Endodermal cell (in vitro differentiated cells): ENCODE results near the gene GALNT9. TPM values are rescaled to one million over a fixed set of nuclear protein-coding genes. Genes with fewer than 3 reads are reported as not detected.

Source experiments
- DNase-seq: peaks from one replicate; pipeline ENCODE4 v3.0.0-alpha.2; 2017
- H3K27ac ChIP-seq: 2 replicates; pipeline ENCODE4 v1.5.1; 2013; ENCODE audit warnings: mild to moderate bottlenecking, low read depth, low read length, moderate library complexity
- H3K27me3 ChIP-seq: 2 replicates; pipeline ENCODE4 v1.6.1; 2013; ENCODE audit warnings: mild to moderate bottlenecking, low read length, moderate library complexity; ENCODE audit not compliant: insufficient read depth, control insufficient read depth, poor library complexity, severe bottlenecking
- H3K36me3 ChIP-seq: 2 replicates; pipeline ENCODE4 v1.7.0; 2013; ENCODE audit warnings: mild to moderate bottlenecking, low read length, moderate library complexity; ENCODE audit not compliant: control insufficient read depth, insufficient read depth
- H3K4me1 ChIP-seq: one replicate; pipeline ENCODE4 v1.7.0; 2013; ENCODE audit warnings: low read length; ENCODE audit not compliant: control insufficient read depth, insufficient read depth
- H3K4me3 ChIP-seq: 2 replicates; pipeline ENCODE4 v1.5.1; 2013; ENCODE audit warnings: mild to moderate bottlenecking, low read length, moderate library complexity
- H3K9ac ChIP-seq: 2 replicates; pipeline ENCODE4 v1.6.1; 2013; ENCODE audit warnings: mild to moderate bottlenecking, low read length, moderate library complexity; ENCODE audit not compliant: poor library complexity, severe bottlenecking; ENCODE audit errors: extremely low read depth
- H3K9me3 ChIP-seq: 2 replicates; pipeline ENCODE4 v1.6.1; 2013; ENCODE audit warnings: mild to moderate bottlenecking, low read length, moderate library complexity; ENCODE audit not compliant: control insufficient read depth
- H3K27ac Mint-ChIP-seq: 2 replicates; pipeline ENCODE4 v1.8.0; 2020; ENCODE audit warnings: mixed read lengths
- H3K27me3 Mint-ChIP-seq: 2 replicates; pipeline ENCODE4 v1.8.0; 2021; ENCODE audit warnings: mild to moderate bottlenecking, mixed read lengths; ENCODE audit not compliant: insufficient read depth
- H3K36me3 Mint-ChIP-seq: 2 replicates; pipeline ENCODE4 v1.8.0; 2020; ENCODE audit warnings: low read depth, mixed read lengths
- H3K4me1 Mint-ChIP-seq: 2 replicates; pipeline ENCODE4 v1.8.0; 2020; ENCODE audit warnings: mixed read lengths
- H3K4me3 Mint-ChIP-seq: 2 replicates; pipeline ENCODE4 v1.8.0; 2020; ENCODE audit warnings: mild to moderate bottlenecking, moderate library complexity, mixed read lengths
- H3K9me3 Mint-ChIP-seq: 2 replicates; pipeline ENCODE4 v1.8.0; 2020; ENCODE audit warnings: mild to moderate bottlenecking, mixed read lengths
- CTCF ChIP-seq: fragments of 200-600 bp; sonication (generic); conservative IDR thresholded peaks from 2 replicates; pipeline ENCODE4 v1.5.0; 2021; ENCODE audit warnings: antibody characterized with exemption, mild to moderate bottlenecking
- WGBS, 2 experiments: methylation state at CpG; one replicate each; pipeline versions ENCODE4 v1.1.5 to v1.1.7; 2013; ENCODE audit warnings: missing lambda C conversion rate in 2 of 2, mixed read lengths in 1 of 2; ENCODE audit not compliant: insufficient coverage in 1 of 2, insufficient read length in 1 of 2; 5-methylcytosine and 5-hydroxymethylcytosine counted together
- total RNA-seq, 2 donors: library from RNA; stranded (reverse); fragmentation: NEBNext Ultra II Directional in 1 of 2; extraction: Animal tissue kit (Norgen Biotek cat#: 25700) in 1 of 2; gene quantifications; 2 replicates in 1 of 2; 3 replicates in 1 of 2; pipeline ENCODE4 v1.2.1, GENCODE V29; 2021

The GALNT9 gene
- total RNA-seq, 2 donors from 2014 or later = 0.13 TPM; not detected in 1

- DNase-seq = no peak
- Mint-ChIP-seq H3K9me3 (peaks cover 2% of the 10 kb centered on the region), H3K36me3 (no peaks in the 10 kb centered on the region), H3K27me3 (peaks cover 22% of the 10 kb centered on the region), H3K4me3 (no peak overlapping the region), H3K27ac (no peak overlapping the region), H3K4me1 (no peaks in the 10 kb centered on the region)
- Histone ChIP-seq H3K27ac (no peak overlapping the region), H3K4me3 (no peak overlapping the region), H3K4me1 (no peaks in the 10 kb centered on the region), H3K27me3 (no peaks in the 10 kb centered on the region), H3K36me3 (no peaks in the 10 kb centered on the region), H3K9ac (no peak overlapping the region), H3K9me3 (no peaks in the 10 kb centered on the region)
- no peak for TF ChIP-seq CTCF
- WGBS, 2 experiments = 89% methylated on average over 4 of the region's 7 CpGs; no CpG with 5 or more reads in 1 of the 2 experiments
These were observed 165.0 kb downstream of the GALNT9 start for GRCh38 chr12:132164426-132164825.

DNA sequence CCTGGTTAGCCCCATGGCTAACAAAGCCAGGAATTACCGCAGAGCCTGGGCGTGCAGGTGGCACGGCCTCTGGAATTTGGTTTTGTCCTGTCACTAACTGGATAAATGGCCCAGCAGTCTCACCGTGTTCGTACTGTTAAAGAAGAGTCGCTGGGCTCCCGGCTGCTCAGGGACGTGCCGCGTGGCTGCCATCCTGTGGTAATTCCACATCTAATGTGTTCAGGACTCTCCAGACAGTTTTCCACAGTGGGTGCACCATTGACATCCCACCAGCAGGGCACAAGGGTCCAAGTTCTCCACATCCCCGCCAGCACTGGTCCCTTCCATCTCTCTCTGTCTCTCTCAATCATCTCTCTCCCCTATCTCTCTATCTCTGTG lies 165.5 kb downstream of the GALNT9 start:
- Histone ChIP-seq H3K4me3 (no peak overlapping the region), H3K27me3 (no peaks in the 10 kb centered on the region), H3K4me1 (no peaks in the 10 kb centered on the region), H3K9me3 (no peaks in the 10 kb centered on the region), H3K27ac (no peak overlapping the region), H3K36me3 (no peaks in the 10 kb centered on the region), H3K9ac (no peak overlapping the region)
- H3K4me3 Mint-ChIP-seq = no peak overlapping the region
- no peaks in the 10 kb centered on the region for H3K36me3 Mint-ChIP-seq
- H3K27me3 Mint-ChIP-seq = peaks cover 22% of the 10 kb centered on the region
- WGBS, 2 experiments = 70 to 81% methylated on average over 11 of the region's 11 CpGs
- TF ChIP-seq CTCF = peak; percentile 59
- DNase-seq = no peak
- no peaks in the 10 kb centered on the region for H3K4me1 Mint-ChIP-seq
- no peak overlapping the region for H3K27ac Mint-ChIP-seq
- peaks cover 2% of the 10 kb centered on the region for H3K9me3 Mint-ChIP-seq

DNA sequence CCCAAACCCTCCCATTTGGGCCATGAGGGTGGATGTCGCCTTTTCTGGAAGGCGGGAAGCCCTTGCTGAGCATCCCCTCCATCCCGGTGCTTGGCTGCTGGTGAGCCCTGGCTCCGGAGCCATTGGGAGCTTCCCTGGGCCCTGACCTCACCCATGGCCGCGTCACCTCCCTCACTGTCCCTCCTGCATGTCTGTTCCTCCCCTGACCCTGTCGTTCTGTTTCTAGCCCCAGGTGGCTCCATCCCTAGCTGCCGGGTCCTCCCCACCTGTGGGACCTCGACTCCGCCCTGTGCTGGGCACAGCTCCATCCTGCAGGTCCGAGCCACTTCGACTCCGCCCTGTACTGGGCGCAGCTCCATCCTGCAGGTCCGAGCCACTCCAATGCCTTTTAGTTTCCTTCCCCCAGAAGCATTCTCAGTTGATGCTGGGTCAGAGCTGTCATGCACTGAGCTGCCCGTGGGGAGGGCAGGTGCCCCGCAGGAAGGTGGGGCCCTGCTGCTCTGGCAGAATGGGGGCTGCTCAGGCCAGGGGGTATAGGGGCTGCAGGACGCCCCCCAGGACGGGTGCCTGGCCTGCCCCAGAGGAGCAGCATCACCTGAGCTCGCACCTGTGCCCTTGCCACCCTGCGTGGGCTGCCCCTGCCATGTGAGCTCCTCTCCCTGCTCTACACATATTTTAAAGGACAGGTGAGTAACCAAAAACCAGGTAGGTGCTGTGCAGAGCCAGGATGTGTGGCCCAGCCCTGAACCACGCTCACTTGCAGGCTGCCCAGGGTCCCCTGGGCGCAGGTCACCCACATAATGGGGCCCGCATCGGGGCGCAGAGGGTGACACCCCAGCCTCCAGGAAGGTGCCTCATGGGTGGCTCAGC lies 166.1 kb downstream of the GALNT9 start:
- WGBS, 2 experiments = 72 to 78% methylated on average over 20 to 26 of the region's 26 CpGs
- H3K27ac Mint-ChIP-seq = no peak overlapping the region
- no peak for DNase-seq
- H3K27me3 Mint-ChIP-seq = peaks cover 22% of the 10 kb centered on the region
- H3K9me3 Mint-ChIP-seq = peaks cover 2% of the 10 kb centered on the region
- no peak for TF ChIP-seq CTCF
- H3K4me3 Mint-ChIP-seq = no peak overlapping the region
- H3K36me3 Mint-ChIP-seq = no peaks in the 10 kb centered on the region
- no peak overlapping the region for H3K4me3 ChIP-seq
- H3K9ac ChIP-seq = no peak overlapping the region
- no peaks in the 10 kb centered on the region for H3K4me1 Mint-ChIP-seq
- H3K27ac ChIP-seq = no peak overlapping the region
- H3K9me3 ChIP-seq = peaks cover under 1% of the 10 kb centered on the region
- peaks cover under 1% of the 10 kb centered on the region for H3K36me3 ChIP-seq
- no peaks in the 10 kb centered on the region for H3K4me1 ChIP-seq
- H3K27me3 ChIP-seq = no peaks in the 10 kb centered on the region
